HEK293 (cell line): ENCODE measurements around the gene C4orf51.

Experiments used
- CTCF ChIA-PET: fragments of 350-600 bp; formaldehyde crosslinking; extraction: SDS; loops from one replicate; lab custom pipeline; 2021; ENCODE audit warnings: antibody characterized with exemption; lab: Yijun Ruan, JAX
- POLR2A ChIA-PET: fragments of 300-600 bp; formaldehyde crosslinking; extraction: SDS; loops from one replicate; lab custom pipeline; 2020; ENCODE audit warnings: antibody characterized with exemption, inconsistent platforms; lab: Yijun Ruan, JAX
- H3K27ac ChIP-seq: fragments of 200-500 bp; sonication (Bioruptor generic); 2 replicates; pipeline ENCODE4 v1.5.1; 2014; ENCODE audit warnings: low read depth, low read length, control low read depth, inconsistent platforms; ENCODE audit errors: extremely low read depth
- H3K36me3 ChIP-seq, 2 experiments: fragments of 200-500 bp in 1 of 2; sonication (Bioruptor generic) in 1 of 2; 1 replicate in 1 of 2; 2 replicates in 1 of 2; pipeline ENCODE4 v1.5.1; 2014 to 2017; ENCODE audit warnings: inconsistent platforms in 2 of 2, low read length in 2 of 2; ENCODE audit not compliant: control insufficient read depth in 2 of 2, insufficient read depth in 1 of 2
- H3K4me1 ChIP-seq: fragments of 200-500 bp; sonication (Bioruptor generic); 2 replicates; pipeline ENCODE4 v1.5.1; 2014; ENCODE audit warnings: mild to moderate bottlenecking, low read length, inconsistent platforms; ENCODE audit not compliant: control insufficient read depth, insufficient read depth
- H3K4me3 ChIP-seq: 2 replicates; pipeline ENCODE4 v1.5.1; 2011; ENCODE audit warnings: low read depth, mild to moderate bottlenecking, control low read depth, low read length, moderate library complexity
- H3K9me3 ChIP-seq: fragments of 200-500 bp; sonication (Bioruptor generic); 2 replicates; pipeline ENCODE4 v1.5.1; 2014; ENCODE audit warnings: low read depth, low read length, inconsistent platforms; ENCODE audit not compliant: control insufficient read depth, insufficient read depth
- HOXA7 ChIP-seq: sonication (generic); formaldehyde crosslinking; IDR thresholded peaks from 2 replicates; pipeline ENCODE4 v1.8.1; 2022; ENCODE audit warnings: missing genetic modification reagents, borderline replicate concordance
- KLF7 ChIP-seq: fragments of 450-650 bp; formaldehyde crosslinking; IDR thresholded peaks from 2 replicates; pipeline ENCODE4 v1.5.1; 2016; ENCODE audit warnings: missing biosample characterization, missing genetic modification characterization, borderline replicate concordance
- MYNN ChIP-seq: fragments of 450-650 bp; formaldehyde crosslinking; IDR thresholded peaks from 2 replicates; pipeline ENCODE4 v1.5.1; 2016; ENCODE audit warnings: missing biosample characterization, missing genetic modification characterization, borderline replicate concordance
- OVOL3 ChIP-seq: fragments of 450-650 bp; formaldehyde crosslinking; IDR thresholded peaks from 2 replicates; pipeline ENCODE4 v1.5.1; 2016; ENCODE audit warnings: missing biosample characterization, missing genetic modification characterization
- PRDM1 ChIP-seq: fragments of 450-650 bp; formaldehyde crosslinking; IDR thresholded peaks from 2 replicates; pipeline ENCODE4; 2016; ENCODE audit warnings: missing biosample characterization, missing genetic modification characterization
- PRDM6 ChIP-seq: fragments of 450-650 bp; formaldehyde crosslinking; IDR thresholded peaks from 2 replicates; pipeline ENCODE4 v1.5.1; 2017; ENCODE audit warnings: missing biosample characterization, missing genetic modification characterization
- REST ChIP-seq: fragments of 450-650 bp; formaldehyde crosslinking; IDR thresholded peaks from 2 replicates; pipeline ENCODE4 v1.5.1; 2016; ENCODE audit warnings: missing biosample characterization, missing genetic modification characterization
- ZBTB11 ChIP-seq: fragments of 450-650 bp; formaldehyde crosslinking; conservative IDR thresholded peaks from 2 replicates; pipeline ENCODE4 v1.5.1; 2016; ENCODE audit warnings: low read depth, missing biosample characterization, missing genetic modification characterization
- ZFHX2 ChIP-seq: fragments of 450-650 bp; formaldehyde crosslinking; conservative IDR thresholded peaks from 2 replicates; pipeline ENCODE4 v1.5.1; 2016; ENCODE audit warnings: missing biosample characterization, missing genetic modification characterization
- ZNF10 ChIP-seq: fragments of 450-650 bp; formaldehyde crosslinking; IDR thresholded peaks from 2 replicates; pipeline ENCODE4 v1.5.1; 2017; ENCODE audit warnings: missing biosample characterization, missing genetic modification characterization
- ZNF157 ChIP-seq: fragments of 450-650 bp; formaldehyde crosslinking; IDR thresholded peaks from 2 replicates; pipeline ENCODE4 v1.5.1; 2016; ENCODE audit warnings: missing biosample characterization, missing genetic modification characterization
- ZNF433 ChIP-seq: fragments of 450-650 bp; formaldehyde crosslinking; IDR thresholded peaks from 2 replicates; pipeline ENCODE4 v1.5.1; 2016; ENCODE audit warnings: missing biosample characterization, missing genetic modification characterization, low read depth
- ZNF510 ChIP-seq: fragments of 450-650 bp; formaldehyde crosslinking; IDR thresholded peaks from 2 replicates; pipeline ENCODE4 v1.5.1; 2018; ENCODE audit warnings: mild to moderate bottlenecking, missing genetic modification characterization, missing biosample characterization; ENCODE audit not compliant: insufficient replicate concordance
- ZNF561 ChIP-seq: fragments of 450-650 bp; IDR thresholded peaks from 2 replicates; pipeline ENCODE4 v1.5.1; 2018; ENCODE audit warnings: missing biosample characterization, missing genetic modification characterization, borderline replicate concordance
- ZNF624 ChIP-seq: fragments of 450-650 bp; formaldehyde crosslinking; IDR thresholded peaks from 2 replicates; pipeline ENCODE4 v1.5.1; 2017; ENCODE audit warnings: missing biosample characterization, missing genetic modification characterization
- ZNF658 ChIP-seq: fragments of 450-650 bp; formaldehyde crosslinking; IDR thresholded peaks from 2 replicates; pipeline ENCODE4; 2016; ENCODE audit warnings: missing biosample characterization, missing genetic modification characterization
- ZNF701 ChIP-seq: fragments of 450-650 bp; formaldehyde crosslinking; IDR thresholded peaks from 2 replicates; pipeline ENCODE4 v1.5.1; 2016; ENCODE audit warnings: missing biosample characterization, missing genetic modification characterization
- ZNF843 ChIP-seq: fragments of 450-650 bp; formaldehyde crosslinking; IDR thresholded peaks from 2 replicates; pipeline ENCODE4 v1.5.1; 2016; ENCODE audit warnings: missing biosample characterization, missing genetic modification characterization
- ZSCAN16 ChIP-seq: fragments of 450-650 bp; formaldehyde crosslinking; IDR thresholded peaks from 2 replicates; pipeline ENCODE4 v1.5.1; 2016; ENCODE audit warnings: missing biosample characterization, missing genetic modification characterization
- TF ChIP-seq, protein P1 (sequence below): fragments of 450-650 bp; formaldehyde crosslinking; IDR thresholded peaks from 2 replicates; pipeline ENCODE4 v1.5.1; 2016; ENCODE audit warnings: missing biosample characterization, missing genetic modification characterization

The C4orf51 gene

DNA sequence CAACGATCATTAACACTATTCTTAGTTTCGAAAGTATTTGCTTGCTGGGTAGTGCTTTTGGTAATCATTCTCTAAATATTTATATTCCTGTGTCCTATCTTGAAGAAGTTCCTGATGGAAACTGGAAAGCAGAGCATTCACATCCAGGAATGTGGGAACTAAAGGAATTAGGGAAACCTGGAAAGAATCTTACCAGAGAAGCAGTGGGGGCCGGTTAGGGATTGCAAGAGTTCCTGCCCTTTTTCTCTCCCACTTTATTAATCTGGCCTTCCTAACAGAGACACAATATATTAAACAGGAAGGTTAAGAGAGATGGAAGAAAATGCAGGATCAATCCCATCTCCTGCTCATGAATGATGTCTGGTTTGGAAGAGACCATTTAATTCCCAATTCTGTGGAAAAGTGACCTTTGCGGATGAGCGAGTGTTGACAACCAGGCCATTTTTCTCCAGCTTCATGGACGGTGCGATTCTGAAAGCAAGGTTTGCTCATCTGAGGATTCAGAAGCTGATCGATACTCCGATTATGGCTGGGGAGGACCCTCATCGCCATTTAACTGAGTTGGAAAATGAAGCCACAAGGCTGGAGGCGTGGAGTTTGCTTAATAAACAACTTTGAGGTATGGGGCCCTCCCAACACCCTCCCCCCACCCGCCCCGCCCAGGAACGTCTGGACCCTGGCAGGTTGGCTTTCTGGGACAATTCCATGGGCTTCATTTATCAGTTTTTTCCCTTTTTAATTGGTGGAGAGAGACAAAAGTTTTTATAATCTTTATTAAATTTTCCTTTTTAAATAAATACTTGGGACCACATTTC, 52.3 kb downstream of the C4orf51 start:
- H3K9me3 ChIP-seq, result no peaks in the 10 kb centered on the region
- H3K4me1 ChIP-seq, result no peaks in the 10 kb centered on the region
- ChIA-PET POLR2A (interaction anchor here (1.0 kb wide), 1 partner anchor 147 kb away, joined by 3 read pairs; no protein-coding TSS in a partner anchor), CTCF (interaction anchor here (0.9 kb wide), 1 partner anchor 51 kb away, joined by 3 read pairs; no protein-coding TSS in a partner anchor)
- peak overlapping the region; percentile 34 for H3K4me3 ChIP-seq
- no peak overlapping the region for H3K27ac ChIP-seq
- TF ChIP-seq ZFHX2 (tag by site-specific recombination) (no peak), KLF7 (tag by site-specific recombination) (no peak), OVOL3 (tag by site-specific recombination) (no peak), REST (tag by site-specific recombination) (no peak), ZNF658 (no peak), MYNN (no peak), HOXA7 (CRISPR knock-in tag) (no peak), ZSCAN16 (tag by site-specific recombination) (no peak), ZBTB11 (tag by site-specific recombination) (no peak), PRDM6 (tag by site-specific recombination) (no peak), ZNF561 (no peak), ZNF10 (no peak), ZNF433 (tag by site-specific recombination) (no peak), ZNF701 (tag by site-specific recombination) (no peak), ZNF510 (tag by site-specific recombination) (no peak), ZNF157 (tag by site-specific recombination) (no peak), ZNF624 (tag by site-specific recombination) (no peak), ZNF843 (tag by site-specific recombination) (no peak), PRDM1 (tag by site-specific recombination) (no peak)
- TF ChIP-seq, protein P1, sequence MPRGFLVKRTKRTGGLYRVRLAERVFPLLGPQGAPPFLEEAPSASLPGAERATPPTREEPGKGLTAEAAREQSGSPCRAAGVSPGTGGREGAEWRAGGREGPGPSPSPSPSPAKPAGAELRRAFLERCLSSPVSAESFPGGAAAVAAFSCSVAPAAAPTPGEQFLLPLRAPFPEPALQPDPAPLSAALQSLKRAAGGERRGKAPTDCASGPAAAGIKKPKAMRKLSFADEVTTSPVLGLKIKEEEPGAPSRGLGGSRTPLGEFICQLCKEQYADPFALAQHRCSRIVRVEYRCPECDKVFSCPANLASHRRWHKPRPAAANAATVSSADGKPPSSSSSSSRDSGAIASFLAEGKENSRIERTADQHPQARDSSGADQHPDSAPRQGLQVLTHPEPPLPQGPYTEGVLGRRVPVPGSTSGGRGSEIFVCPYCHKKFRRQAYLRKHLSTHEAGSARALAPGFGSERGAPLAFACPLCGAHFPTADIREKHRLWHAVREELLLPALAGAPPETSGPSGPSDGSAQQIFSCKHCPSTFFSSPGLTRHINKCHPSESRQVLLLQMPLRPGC (tag by site-specific recombination), result no peak
- no peaks in the 10 kb centered on the region for H3K36me3 ChIP-seq
